ENCODE results near the gene TBC1D9.

TBC1D9 gene

GRCh38 chr4:140688711-140689598 lies 67.2 kb downstream of the TBC1D9 start:
- DNase-seq, result no peak

GRCh38 chr4:140686796-140687195 lies 69.4 kb downstream of the TBC1D9 start:
- DNase-seq, result no peak

GRCh38 chr4:140684314-140684713 lies 71.9 kb downstream of the TBC1D9 start:
- DNase-seq, result no peak

- DNase-seq, result no peak
These were observed 75.0 kb downstream of the TBC1D9 start for GRCh38 chr4:140681201-140681600.

GRCh38 chr4:140680686-140681085 lies 75.5 kb downstream of the TBC1D9 start:
- no peak for DNase-seq

GRCh38 chr4:140679576-140679975 lies 76.6 kb downstream of the TBC1D9 start:
- DNase-seq, result no peak

- DNase-seq, result no peak
These were observed 80.5 kb downstream of the TBC1D9 start for GRCh38 chr4:140675599-140676231.

GRCh38 chr4:140673729-140674128 lies 82.5 kb downstream of the TBC1D9 start:
- no peak for DNase-seq

GRCh38 chr4:140672416-140672815 lies 83.8 kb downstream of the TBC1D9 start:
- no peak for DNase-seq

GRCh38 chr4:140668111-140668510 lies 88.1 kb downstream of the TBC1D9 start:
- no peak for DNase-seq

- DNase-seq, result no peak
These were observed 89.1 kb downstream of the TBC1D9 start for GRCh38 chr4:140666889-140667614.

GRCh38 chr4:140662082-140662869 lies 93.9 kb downstream of the TBC1D9 start:
- no peak for DNase-seq

GRCh38 chr4:140661550-140661949 lies 94.6 kb downstream of the TBC1D9 start:
- no peak for DNase-seq

GRCh38 chr4:140659943-140660700 lies 96.1 kb downstream of the TBC1D9 start:
- DNase-seq, result no peak

- DNase-seq, result no peak
These were observed 101.7 kb downstream of the TBC1D9 start for GRCh38 chr4:140654495-140654814.

GRCh38 chr4:140653718-140654494 lies 102.3 kb downstream of the TBC1D9 start:
- DNase-seq, result no peak

- no peak for DNase-seq
These were observed 103.6 kb downstream of the TBC1D9 start for GRCh38 chr4:140652601-140653000.

- no peak for DNase-seq
These were observed 107.4 kb downstream of the TBC1D9 start for GRCh38 chr4:140648716-140649308.

- DNase-seq, result no peak
These were observed 110.4 kb downstream of the TBC1D9 start for GRCh38 chr4:140645614-140646412.

- no peak for DNase-seq
These were observed 111.0 kb downstream of the TBC1D9 start for GRCh38 chr4:140645196-140645595.
